K562 (cell line): ENCODE measurements around the gene ARMC12. TPM values are rescaled to one million over a fixed set of nuclear protein-coding genes. Genes with fewer than 3 reads are reported as not detected.

Source experiments
- ESRRB ChIP-seq: fragments of 250-450 bp; sonication (Bioruptor Pico); IDR thresholded peaks from 2 replicates; pipeline ENCODE4 v1.5.0; 2020; ENCODE audit warnings: mild to moderate bottlenecking, moderate library complexity, borderline replicate concordance
- KAT8 ChIP-seq: fragments of 450-650 bp; IDR thresholded peaks from 2 replicates; pipeline ENCODE4 v1.6.1; 2016; ENCODE audit warnings: low read depth, mild to moderate bottlenecking
- MEF2D ChIP-seq: conservative IDR thresholded peaks from 2 replicates; pipeline ENCODE4 v1.6.1; 2016; ENCODE audit warnings: low read depth, missing genetic modification characterization, missing compliant biosample characterization
- PHF21A ChIP-seq: fragments of 450-650 bp; IDR thresholded peaks from 2 replicates; pipeline ENCODE4 v1.6.1; 2017; ENCODE audit warnings: low read depth, borderline replicate concordance
- RBBP5 ChIP-seq: fragments of 200-600 bp; sonication (generic); IDR thresholded peaks from 2 replicates; pipeline ENCODE4 v1.6.1; 2012; ENCODE audit warnings: borderline replicate concordance, mild to moderate bottlenecking, low read length, control low read depth, inconsistent platforms; ENCODE audit not compliant: insufficient read depth, poor library complexity, severe bottlenecking
- SMARCB1 ChIP-seq: IDR thresholded peaks from 2 replicates; pipeline ENCODE4 v1.6.1; 2011; ENCODE audit warnings: improper control_type of control experiment, low read depth; ENCODE audit not compliant: insufficient read length
- SNIP1 ChIP-seq: fragments of 450-650 bp; IDR thresholded peaks from 2 replicates; pipeline ENCODE4 v1.7.1; 2017; ENCODE audit warnings: low read depth, mild to moderate bottlenecking
- TRIM24 ChIP-seq, 2 experiments: fragments of 450-650 bp; IDR thresholded peaks; 2 replicates each; pipeline ENCODE4 v1.6.1; 2016
- ZKSCAN3 ChIP-seq: fragments of 250-450 bp; sonication (Bioruptor Pico); IDR thresholded peaks from 2 replicates; pipeline ENCODE4 v1.4.0; 2020
- ZNF589 ChIP-seq: fragments of 200-800 bp; sonication (Bioruptor generic); IDR thresholded peaks from 2 replicates; pipeline ENCODE4 v1.6.1; 2016; ENCODE audit warnings: low read depth, missing genetic modification characterization, missing compliant biosample characterization
- polyA plus RNA-seq, 8 experiments: library from polyadenylated mRNA; depleted of rRNA in 4 of 8; stranded (reverse) in 5 of 8; unstranded in 3 of 8; fragments of >200 nt; fragmentation: Nextera tagmentation in 2 of 8; fragmentation: Illumina TruSeq in 1 of 8; extraction: Ambion mirVana in 2 of 8; extraction: Trizol in 1 of 8; gene quantifications; 2 replicates each; pipeline versions ENCODE4 v1.2.1 to v1.2.3, GENCODE V29; 2011 to 2014; ENCODE audit warnings: inconsistent platforms in 1 of 8, missing spikeins in 1 of 8
- total RNA-seq, 7 experiments: library from RNA; depleted of rRNA in 6 of 7; stranded (reverse); fragments of >200 nt in 6 of 7; fragmentation: Illumina TruSeq in 2 of 7; extraction: Trizol in 2 of 7; gene quantifications; 2 replicates each; pipeline versions ENCODE4 v1.2.1 to v1.2.3, GENCODE V29; 2011 to 2021; ENCODE audit warnings: low replicate concordance in 1 of 7
- TF ChIP-seq, protein P1 (sequence below): fragments of 450-650 bp; IDR thresholded peaks from 2 replicates; pipeline ENCODE4 v1.6.1; 2016; ENCODE audit warnings: mild to moderate bottlenecking
- TF ChIP-seq, protein P2 (sequence below): sonication (generic); formaldehyde crosslinking; IDR thresholded peaks from 2 replicates; pipeline ENCODE4 v1.8.0; 2023; ENCODE audit warnings: missing genetic modification reagents, mild to moderate bottlenecking, borderline replicate concordance
- TF ChIP-seq, protein P3 (sequence below), 2 experiments: fragments of 200-800 bp in 1 of 2; sonication (Bioruptor generic) in 1 of 2; sonication (generic) in 1 of 2; formaldehyde crosslinking in 1 of 2; IDR thresholded peaks in 1 of 2; conservative IDR thresholded peaks in 1 of 2; 2 replicates each; pipeline versions ENCODE4 v1.5.0 to v1.6.1; 2016 to 2020; ENCODE audit warnings: missing compliant biosample characterization in 1 of 2, missing genetic modification characterization in 1 of 2, missing genetic modification reagents in 1 of 2
- TF ChIP-seq, protein P4 (sequence below): fragments of 250-450 bp; sonication (Bioruptor Pico); IDR thresholded peaks from 2 replicates; pipeline ENCODE4 v1.8.0; 2021; ENCODE audit warnings: moderate library complexity, mild to moderate bottlenecking, inconsistent platforms
- TF ChIP-seq, protein P5 (sequence below): sonication (generic); formaldehyde crosslinking; IDR thresholded peaks from 2 replicates; pipeline ENCODE4 v1.9.0; 2022; ENCODE audit warnings: mild to moderate bottlenecking, missing genetic modification reagents

Gene ARMC12
- total and polyA plus RNA-seq, 9 of the 15 experiments (the other 6 are each of a cell fraction or from before 2014, with no cell fraction given) = 0.09 to 0.58 (median 0.31) TPM; not detected in 3

DNA sequence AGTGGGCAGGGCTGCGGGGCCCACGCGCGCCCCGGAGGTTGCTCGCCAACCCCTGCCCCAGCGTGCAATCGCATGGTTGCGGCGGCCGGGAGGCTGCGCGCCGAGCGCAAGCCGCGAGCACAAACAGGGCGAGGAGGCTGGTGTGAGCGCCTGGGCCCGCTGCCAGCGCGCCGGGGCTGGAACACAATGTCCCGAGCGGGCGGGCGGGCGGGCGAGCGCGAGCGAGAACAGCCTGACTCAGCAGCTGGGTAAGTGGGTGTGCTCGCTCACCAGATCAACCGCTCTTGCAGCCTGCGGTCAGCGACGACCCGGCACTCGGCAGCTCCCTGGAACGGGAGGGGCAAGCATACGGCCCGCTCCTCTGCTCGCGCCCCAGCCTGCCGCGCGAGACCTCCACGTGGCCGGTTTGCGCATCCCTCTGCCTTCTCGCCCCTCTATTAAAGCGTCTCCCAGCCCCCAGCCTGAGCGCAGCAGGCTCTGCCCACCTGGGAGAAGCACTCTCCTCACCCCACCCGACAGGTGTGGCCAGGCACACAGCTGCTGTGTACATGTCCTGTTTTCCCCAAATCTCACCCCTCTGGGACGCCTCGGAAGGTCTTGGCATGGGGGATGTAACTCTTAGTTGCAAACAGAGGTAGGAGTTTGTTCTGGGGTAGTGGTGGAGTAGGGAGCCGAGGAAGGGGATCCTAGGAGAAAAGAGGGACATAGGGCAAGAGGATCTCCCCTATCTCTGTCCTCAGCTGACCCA is 8.7 kb upstream of the ARMC12 start (continued):
- TF ChIP-seq, protein P1, sequence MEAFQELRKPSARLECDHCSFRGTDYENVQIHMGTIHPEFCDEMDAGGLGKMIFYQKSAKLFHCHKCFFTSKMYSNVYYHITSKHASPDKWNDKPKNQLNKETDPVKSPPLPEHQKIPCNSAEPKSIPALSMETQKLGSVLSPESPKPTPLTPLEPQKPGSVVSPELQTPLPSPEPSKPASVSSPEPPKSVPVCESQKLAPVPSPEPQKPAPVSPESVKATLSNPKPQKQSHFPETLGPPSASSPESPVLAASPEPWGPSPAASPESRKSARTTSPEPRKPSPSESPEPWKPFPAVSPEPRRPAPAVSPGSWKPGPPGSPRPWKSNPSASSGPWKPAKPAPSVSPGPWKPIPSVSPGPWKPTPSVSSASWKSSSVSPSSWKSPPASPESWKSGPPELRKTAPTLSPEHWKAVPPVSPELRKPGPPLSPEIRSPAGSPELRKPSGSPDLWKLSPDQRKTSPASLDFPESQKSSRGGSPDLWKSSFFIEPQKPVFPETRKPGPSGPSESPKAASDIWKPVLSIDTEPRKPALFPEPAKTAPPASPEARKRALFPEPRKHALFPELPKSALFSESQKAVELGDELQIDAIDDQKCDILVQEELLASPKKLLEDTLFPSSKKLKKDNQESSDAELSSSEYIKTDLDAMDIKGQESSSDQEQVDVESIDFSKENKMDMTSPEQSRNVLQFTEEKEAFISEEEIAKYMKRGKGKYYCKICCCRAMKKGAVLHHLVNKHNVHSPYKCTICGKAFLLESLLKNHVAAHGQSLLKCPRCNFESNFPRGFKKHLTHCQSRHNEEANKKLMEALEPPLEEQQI = no peak
- no peak for TF ChIP-seq ZNF589 (CRISPR knock-in tag)
- peak; percentile 70 for TF ChIP-seq RBBP5
- TF ChIP-seq SNIP1 = no peak
- TF ChIP-seq, protein P2, sequence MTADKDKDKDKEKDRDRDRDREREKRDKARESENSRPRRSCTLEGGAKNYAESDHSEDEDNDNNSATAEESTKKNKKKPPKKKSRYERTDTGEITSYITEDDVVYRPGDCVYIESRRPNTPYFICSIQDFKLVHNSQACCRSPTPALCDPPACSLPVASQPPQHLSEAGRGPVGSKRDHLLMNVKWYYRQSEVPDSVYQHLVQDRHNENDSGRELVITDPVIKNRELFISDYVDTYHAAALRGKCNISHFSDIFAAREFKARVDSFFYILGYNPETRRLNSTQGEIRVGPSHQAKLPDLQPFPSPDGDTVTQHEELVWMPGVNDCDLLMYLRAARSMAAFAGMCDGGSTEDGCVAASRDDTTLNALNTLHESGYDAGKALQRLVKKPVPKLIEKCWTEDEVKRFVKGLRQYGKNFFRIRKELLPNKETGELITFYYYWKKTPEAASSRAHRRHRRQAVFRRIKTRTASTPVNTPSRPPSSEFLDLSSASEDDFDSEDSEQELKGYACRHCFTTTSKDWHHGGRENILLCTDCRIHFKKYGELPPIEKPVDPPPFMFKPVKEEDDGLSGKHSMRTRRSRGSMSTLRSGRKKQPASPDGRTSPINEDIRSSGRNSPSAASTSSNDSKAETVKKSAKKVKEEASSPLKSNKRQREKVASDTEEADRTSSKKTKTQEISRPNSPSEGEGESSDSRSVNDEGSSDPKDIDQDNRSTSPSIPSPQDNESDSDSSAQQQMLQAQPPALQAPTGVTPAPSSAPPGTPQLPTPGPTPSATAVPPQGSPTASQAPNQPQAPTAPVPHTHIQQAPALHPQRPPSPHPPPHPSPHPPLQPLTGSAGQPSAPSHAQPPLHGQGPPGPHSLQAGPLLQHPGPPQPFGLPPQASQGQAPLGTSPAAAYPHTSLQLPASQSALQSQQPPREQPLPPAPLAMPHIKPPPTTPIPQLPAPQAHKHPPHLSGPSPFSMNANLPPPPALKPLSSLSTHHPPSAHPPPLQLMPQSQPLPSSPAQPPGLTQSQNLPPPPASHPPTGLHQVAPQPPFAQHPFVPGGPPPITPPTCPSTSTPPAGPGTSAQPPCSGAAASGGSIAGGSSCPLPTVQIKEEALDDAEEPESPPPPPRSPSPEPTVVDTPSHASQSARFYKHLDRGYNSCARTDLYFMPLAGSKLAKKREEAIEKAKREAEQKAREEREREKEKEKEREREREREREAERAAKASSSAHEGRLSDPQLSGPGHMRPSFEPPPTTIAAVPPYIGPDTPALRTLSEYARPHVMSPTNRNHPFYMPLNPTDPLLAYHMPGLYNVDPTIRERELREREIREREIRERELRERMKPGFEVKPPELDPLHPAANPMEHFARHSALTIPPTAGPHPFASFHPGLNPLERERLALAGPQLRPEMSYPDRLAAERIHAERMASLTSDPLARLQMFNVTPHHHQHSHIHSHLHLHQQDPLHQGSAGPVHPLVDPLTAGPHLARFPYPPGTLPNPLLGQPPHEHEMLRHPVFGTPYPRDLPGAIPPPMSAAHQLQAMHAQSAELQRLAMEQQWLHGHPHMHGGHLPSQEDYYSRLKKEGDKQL = no peak
- no peak for TF ChIP-seq KAT8
- TF ChIP-seq, protein P3, sequence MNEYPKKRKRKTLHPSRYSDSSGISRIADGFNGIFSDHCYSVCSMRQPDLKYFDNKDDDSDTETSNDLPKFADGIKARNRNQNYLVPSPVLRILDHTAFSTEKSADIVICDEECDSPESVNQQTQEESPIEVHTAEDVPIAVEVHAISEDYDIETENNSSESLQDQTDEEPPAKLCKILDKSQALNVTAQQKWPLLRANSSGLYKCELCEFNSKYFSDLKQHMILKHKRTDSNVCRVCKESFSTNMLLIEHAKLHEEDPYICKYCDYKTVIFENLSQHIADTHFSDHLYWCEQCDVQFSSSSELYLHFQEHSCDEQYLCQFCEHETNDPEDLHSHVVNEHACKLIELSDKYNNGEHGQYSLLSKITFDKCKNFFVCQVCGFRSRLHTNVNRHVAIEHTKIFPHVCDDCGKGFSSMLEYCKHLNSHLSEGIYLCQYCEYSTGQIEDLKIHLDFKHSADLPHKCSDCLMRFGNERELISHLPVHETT (CRISPR knock-in tag; conservative IDR thresholded peaks at IDR 0.05 in 1 of 2, IDR thresholded peaks at IDR 0.05 in 1 of 2) = peak in 1 of 2 experiments; percentile 86; a peak in 2 of 4 replicates
- peak in 1 of 2 experiments; percentile 50; a peak in 2 of 4 replicates for TF ChIP-seq TRIM24 (IDR thresholded peaks at IDR 0.05)
- TF ChIP-seq MEF2D (tag) = no peak
- TF ChIP-seq, protein P4, sequence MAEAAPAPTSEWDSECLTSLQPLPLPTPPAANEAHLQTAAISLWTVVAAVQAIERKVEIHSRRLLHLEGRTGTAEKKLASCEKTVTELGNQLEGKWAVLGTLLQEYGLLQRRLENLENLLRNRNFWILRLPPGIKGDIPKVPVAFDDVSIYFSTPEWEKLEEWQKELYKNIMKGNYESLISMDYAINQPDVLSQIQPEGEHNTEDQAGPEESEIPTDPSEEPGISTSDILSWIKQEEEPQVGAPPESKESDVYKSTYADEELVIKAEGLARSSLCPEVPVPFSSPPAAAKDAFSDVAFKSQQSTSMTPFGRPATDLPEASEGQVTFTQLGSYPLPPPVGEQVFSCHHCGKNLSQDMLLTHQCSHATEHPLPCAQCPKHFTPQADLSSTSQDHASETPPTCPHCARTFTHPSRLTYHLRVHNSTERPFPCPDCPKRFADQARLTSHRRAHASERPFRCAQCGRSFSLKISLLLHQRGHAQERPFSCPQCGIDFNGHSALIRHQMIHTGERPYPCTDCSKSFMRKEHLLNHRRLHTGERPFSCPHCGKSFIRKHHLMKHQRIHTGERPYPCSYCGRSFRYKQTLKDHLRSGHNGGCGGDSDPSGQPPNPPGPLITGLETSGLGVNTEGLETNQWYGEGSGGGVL (CRISPR knock-in tag) = no peak
- TF ChIP-seq SMARCB1 = no peak
- no peak for TF ChIP-seq PHF21A
- TF ChIP-seq ZKSCAN3 = no peak
- TF ChIP-seq ESRRB (CRISPR knock-in tag) = no peak
- TF ChIP-seq, protein P5, sequence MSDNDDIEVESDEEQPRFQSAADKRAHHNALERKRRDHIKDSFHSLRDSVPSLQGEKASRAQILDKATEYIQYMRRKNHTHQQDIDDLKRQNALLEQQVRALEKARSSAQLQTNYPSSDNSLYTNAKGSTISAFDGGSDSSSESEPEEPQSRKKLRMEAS (CRISPR knock-in tag) = peak; percentile 99
